NCI-H345 treated with DMSO at 0.1 percent for 48 hours (cell line): ENCODE measurements around the gene HNRNPA2B1.
"Not testable (repeated sequence)": the region's sequence is repeated elsewhere in the genome, so short reads cannot be mapped to it uniquely, and the experiment has no call there.

Experiments
- DNase-seq: peaks from one replicate; lab custom pipeline; 2025; ENCODE audit not compliant: unreplicated experiment; lab: John Stamatoyannopoulos, UW

The HNRNPA2B1 gene

GRCh38 chr7:26198133-26198780 is 2.3 kb downstream of the HNRNPA2B1 start:
- DNase-seq: no peak

GRCh38 chr7:26197153-26198115 is 3.1 kb downstream of the HNRNPA2B1 start:
- DNase-seq: no peak

- DNase-seq: no peak
Measured at GRCh38 chr7:26195867-26196657, 4.5 kb downstream of the HNRNPA2B1 start.

GRCh38 chr7:26195182-26195581 is 5.4 kb downstream of the HNRNPA2B1 start:
- no peak for DNase-seq

- not testable (repeated sequence) for DNase-seq
Measured at GRCh38 chr7:26194764-26195163, 5.8 kb downstream of the HNRNPA2B1 start.

- DNase-seq: no peak
Measured at GRCh38 chr7:26193432-26194207, 6.9 kb downstream of the HNRNPA2B1 start.

- no peak for DNase-seq
Measured at GRCh38 chr7:26192485-26193087, 8.0 kb downstream of the HNRNPA2B1 start.

- DNase-seq: no peak
Measured at GRCh38 chr7:26191974-26192479, 8.5 kb downstream of the HNRNPA2B1 start.

- DNase-seq: no peak
Measured at GRCh38 chr7:26191233-26191973, 9.1 kb downstream of the HNRNPA2B1 start.

- no peak for DNase-seq
Measured at GRCh38 chr7:26190417-26190869, 10.1 kb downstream of the HNRNPA2B1 start.

- DNase-seq: no peak
Measured at GRCh38 chr7:26189697-26190096, 10.8 kb downstream of the HNRNPA2B1 start.

- no peak for DNase-seq
Measured at GRCh38 chr7:26188957-26189541, 11.5 kb downstream of the HNRNPA2B1 start.

GRCh38 chr7:26188206-26188956 is 12.2 kb downstream of the HNRNPA2B1 start:
- no peak for DNase-seq

GRCh38 chr7:26187380-26188205 is 13.0 kb downstream of the HNRNPA2B1 start:
- DNase-seq: no peak

GRCh38 chr7:26186364-26187311 is 13.9 kb downstream of the HNRNPA2B1 start:
- DNase-seq: no peak

- no peak for DNase-seq
Measured at GRCh38 chr7:26185844-26186180, 14.7 kb downstream of the HNRNPA2B1 start.
